Measurements from ENCODE around the gene TNP2. TPM values are rescaled to one million over a fixed set of nuclear protein-coding genes. Genes with fewer than 3 reads are reported as not detected.

TNP2 gene
- total RNA-seq, 1 donor from 2014 or later: not detected

GRCh38 chr16:11278681-11279628, 9.8 kb upstream of the TNP2 start:
- intact Hi-C loops (cut with micrococcal nuclease): no loop called here

- intact Hi-C loops (cut with micrococcal nuclease): no loop called here
Observed at GRCh38 chr16:11277607-11278337, 8.6 kb upstream of the TNP2 start.

DNA sequence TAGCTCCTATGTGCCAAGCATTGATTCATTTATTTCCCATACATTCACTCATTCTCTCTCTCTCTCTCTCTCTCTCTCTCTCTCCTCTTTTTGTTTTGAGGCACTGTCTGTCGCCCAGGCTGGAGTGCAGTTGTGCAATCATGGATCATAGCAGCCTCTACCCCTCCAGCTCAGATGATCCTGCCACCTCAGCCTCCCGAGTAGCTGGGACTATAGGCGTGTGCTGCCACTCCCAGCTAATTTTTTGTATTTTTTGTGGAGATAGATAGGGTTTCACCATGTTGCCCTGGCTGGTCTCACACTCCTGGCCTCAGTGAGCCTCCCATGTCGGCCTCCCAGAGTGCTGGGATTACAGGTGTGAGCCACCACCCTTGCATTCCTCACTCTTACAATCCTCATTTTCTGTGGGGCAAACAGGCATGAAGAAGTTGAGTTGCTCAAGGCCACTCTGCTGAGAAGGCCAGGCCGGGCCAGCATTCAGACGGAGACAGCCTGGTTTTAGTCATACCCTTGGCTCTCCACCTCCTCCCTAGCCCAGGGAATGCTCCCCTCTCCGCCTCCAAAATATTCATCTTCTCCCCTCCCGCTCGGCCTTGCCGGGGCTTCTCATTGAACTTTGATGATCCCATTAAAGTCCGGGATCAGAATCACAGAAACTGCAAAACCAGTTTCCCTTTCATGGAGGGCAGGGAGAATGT, 7.9 kb upstream of the TNP2 start:
- intact Hi-C loops (cut with micrococcal nuclease): no loop called here

DNA sequence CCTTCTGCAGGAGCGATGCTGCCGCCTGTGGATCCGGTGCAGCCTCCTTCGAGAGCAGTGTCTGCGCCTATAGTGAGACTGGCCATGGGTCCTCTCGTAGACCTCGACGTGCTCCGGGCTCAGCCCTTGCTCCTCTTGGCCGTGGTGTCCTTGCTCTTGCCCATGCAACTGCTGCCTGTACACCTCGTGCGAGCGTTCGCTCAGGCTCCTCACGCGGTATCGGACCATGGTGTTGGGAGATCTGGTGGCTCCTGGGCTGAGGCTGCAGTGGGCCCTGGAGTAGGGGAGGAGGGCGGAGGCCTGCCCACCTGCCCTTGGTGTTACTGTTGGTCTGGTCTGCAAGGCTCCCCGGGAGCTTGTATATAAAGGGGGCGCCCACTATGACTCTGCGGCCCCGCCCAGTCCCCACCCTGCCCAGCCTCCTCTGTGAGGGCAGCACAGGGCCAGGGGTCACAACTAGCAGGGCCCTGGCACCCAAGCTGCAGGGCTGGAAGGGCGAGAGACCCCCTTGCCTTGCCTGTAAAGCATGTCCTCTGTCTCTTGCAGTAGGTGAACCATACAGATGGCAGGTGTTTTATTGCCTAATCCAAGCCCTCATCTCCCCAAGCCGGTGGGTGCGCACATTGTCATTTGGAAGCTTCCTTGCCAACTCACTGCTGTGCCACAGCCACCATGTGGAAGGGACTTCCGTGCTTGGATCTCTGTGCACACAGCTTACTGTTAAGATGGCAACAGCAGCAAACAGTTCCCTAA, 7.2 kb upstream of the TNP2 start, which contains the start of gene PRM2:
Gene PRM2 (minus strand): TSS at position 338 of the 753 bp plus-strand sequence. CDS start 110 bp downstream, at position 228.
- intact Hi-C loops (cut with micrococcal nuclease): no loop called here

GRCh38 chr16:11274964-11275363, 5.8 kb upstream of the TNP2 start:
- intact Hi-C loops (cut with micrococcal nuclease): no loop called here

- intact Hi-C loops (cut with micrococcal nuclease): no loop called here
Observed at GRCh38 chr16:11273721-11274324, 4.7 kb upstream of the TNP2 start.

GRCh38 chr16:11272921-11273720, 4.0 kb upstream of the TNP2 start, which contains the start of gene PRM3:
Gene PRM3, minus strand, starts transcription at chr16:11273629. Its CDS starts 34 bp downstream, at chr16:11273595.
- intact Hi-C loops (cut with micrococcal nuclease): no loop called here

- intact Hi-C loops (cut with micrococcal nuclease): no loop called here
Observed at GRCh38 chr16:11272484-11272883, 3.4 kb upstream of the TNP2 start.

GRCh38 chr16:11271610-11272009, 2.5 kb upstream of the TNP2 start:
- intact Hi-C loops (cut with micrococcal nuclease): no loop called here

DNA sequence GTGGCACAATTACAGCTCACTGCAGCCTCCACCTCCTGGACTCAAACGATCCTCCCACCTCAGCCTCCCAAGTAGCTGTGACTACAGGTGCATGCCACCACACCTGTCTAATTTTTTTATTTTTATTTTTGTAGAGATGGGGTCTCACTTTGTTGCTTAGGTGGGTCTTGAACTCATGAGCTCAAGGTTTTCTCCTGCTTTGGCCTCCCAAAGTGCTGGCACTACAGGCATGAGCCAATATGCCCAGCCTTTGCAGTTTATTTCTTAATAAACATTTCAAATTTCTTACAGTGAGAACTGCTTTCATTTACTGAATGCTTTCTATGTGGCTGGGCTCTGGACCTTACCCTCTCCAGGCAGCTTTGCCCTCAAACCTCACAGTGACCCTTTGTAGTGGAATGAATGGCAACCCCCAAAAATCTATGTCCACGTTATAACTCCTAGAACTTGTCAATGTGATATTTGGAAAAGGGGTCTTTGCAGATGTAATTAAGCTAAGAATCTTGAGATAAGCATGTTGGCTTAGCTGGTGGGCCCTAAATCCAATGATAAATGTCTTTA, 1.6 kb upstream of the TNP2 start:
- intact Hi-C loops (cut with micrococcal nuclease): no loop called here

DNA sequence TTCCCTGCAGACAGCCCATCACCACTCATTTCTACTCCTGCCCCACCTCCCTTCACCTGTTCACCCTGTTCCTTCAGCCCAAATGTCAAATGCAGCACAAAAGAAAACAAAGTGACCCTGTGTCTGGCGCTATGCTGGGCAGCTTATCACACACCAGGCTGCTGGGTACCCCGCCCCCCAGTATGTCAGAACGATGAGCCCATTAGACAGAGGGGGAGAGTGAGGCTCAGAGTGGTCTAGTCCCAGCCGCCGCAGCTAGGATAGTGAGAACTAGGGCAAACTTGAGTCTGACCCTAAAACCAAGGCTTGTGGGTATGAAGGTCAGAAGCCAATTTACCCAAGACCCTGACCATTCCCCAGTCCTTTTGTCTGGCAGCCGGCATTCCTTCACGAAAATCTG, 4.0 kb downstream of the TNP2 start:
- intact Hi-C loops (cut with micrococcal nuclease): no loop called here

DNA sequence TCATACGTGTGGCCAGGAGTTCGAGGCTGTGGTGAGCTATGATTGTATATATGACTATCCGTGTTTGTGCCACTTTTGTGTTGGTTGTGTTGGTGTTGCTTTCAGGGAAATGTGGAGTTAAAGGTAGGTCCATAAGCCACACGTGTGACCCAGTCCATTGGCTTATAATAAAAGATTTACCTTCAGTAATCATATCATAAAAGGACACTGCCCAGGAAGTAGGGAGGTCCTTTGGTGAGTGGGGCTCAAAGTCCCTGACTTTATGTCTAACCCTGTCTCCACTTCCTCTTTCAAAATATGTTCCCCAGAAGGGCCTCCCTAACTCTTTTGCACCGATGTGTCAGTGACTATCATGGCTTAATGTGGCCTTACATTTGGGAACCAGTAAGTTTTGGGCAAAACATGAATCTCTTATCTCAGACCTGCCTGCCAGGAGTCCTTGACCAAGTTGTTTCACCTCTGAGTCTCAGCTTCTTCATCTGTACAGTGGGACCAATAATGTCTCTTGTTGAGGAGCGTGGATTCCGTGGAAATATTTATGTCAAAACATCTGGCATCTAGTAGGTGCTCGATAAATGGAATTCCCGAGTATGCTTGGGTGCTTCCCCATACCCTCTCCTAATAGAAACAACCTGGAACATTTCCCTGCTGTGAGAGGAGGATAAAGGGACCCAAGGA, 4.8 kb downstream of the TNP2 start:
- intact Hi-C loops (cut with micrococcal nuclease): no loop called here

GRCh38 chr16:11263737-11264136, 5.4 kb downstream of the TNP2 start:
- intact Hi-C loops (cut with micrococcal nuclease): no loop called here

DNA sequence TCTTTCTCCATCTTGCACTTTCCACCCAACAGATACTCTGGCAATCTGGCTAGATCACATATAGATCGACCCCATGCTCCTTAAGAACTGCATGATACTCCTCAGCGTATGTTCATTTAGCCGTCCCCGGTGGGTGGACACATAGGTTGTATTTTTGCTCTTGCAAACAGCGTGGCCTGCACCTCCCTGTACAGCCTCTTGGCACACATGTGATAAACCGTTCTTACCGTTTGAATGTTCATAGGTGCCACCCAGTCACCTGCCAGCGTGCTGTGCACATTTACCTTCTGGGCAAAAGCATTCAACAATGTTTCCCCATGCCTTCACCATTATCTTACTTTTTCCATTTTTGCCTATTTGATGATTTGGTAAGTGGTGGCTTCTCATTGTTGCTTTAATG, 6.2 kb downstream of the TNP2 start:
- intact Hi-C loops (cut with micrococcal nuclease): no loop called here

DNA sequence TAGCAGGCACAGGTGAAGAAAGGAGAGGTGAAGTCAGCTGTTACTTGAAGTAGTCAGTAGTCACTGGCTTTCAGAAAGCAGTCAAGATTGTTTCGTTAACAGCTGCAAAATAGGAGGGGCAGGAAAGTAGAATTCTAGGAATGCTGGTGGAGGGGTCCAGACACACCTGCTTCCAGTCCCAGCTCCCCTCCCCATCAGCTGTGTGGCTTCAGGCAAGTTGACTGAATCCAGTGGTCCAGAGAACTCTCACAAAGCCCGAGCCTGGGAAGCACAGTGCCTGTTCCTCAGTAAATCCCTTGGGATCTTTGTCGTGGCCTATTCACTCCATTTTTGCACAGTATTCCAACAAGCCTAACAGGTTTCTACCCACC, 8.5 kb downstream of the TNP2 start:
- intact Hi-C loops (cut with micrococcal nuclease): no loop called here

- intact Hi-C loops (cut with micrococcal nuclease): no loop called here
Observed at GRCh38 chr16:11259655-11260595, 9.2 kb downstream of the TNP2 start.

All from T-helper 2 cell treated with Interferon-gamma antibody and Interleukin-4, amounts not matched to agents 100 ng/mL and 5 ng/mL, for 36 hours (primary cell).